Nephron (organoid): ENCODE data around the gene MPRIP.

Experiments used
- H3K27ac Mint-ChIP-seq, 3 experiments: 2 replicates each; pipeline ENCODE4 v1.8.0; 2020; ENCODE audit warnings: mixed read lengths in 3 of 3, mild to moderate bottlenecking in 2 of 3, moderate library complexity in 1 of 3
- H3K27me3 Mint-ChIP-seq: 2 replicates; pipeline ENCODE4 v1.8.0; 2021; ENCODE audit warnings: low read depth, mild to moderate bottlenecking, moderate library complexity, mixed read lengths
- H3K36me3 Mint-ChIP-seq: 2 replicates; pipeline ENCODE4 v1.8.0; 2020; ENCODE audit warnings: low read depth, mixed read lengths
- H3K4me1 Mint-ChIP-seq: 2 replicates; pipeline ENCODE4 v1.8.0; 2020; ENCODE audit warnings: mixed read lengths
- H3K4me3 Mint-ChIP-seq, 3 experiments: 2 replicates each; pipeline ENCODE4 v1.8.0; 2020; ENCODE audit warnings: mild to moderate bottlenecking in 3 of 3, mixed read lengths in 3 of 3, moderate library complexity in 2 of 3
- H3K9me3 Mint-ChIP-seq: 2 replicates; pipeline ENCODE4 v1.8.0; 2020; ENCODE audit warnings: mixed read lengths
- TF ChIP-seq, protein P1 (sequence below), 3 experiments: fragments of 200-600 bp; sonication (generic); IDR thresholded peaks; one replicate each; pipeline ENCODE4 v1.5.0; 2021; ENCODE audit warnings: antibody characterized with exemption in 3 of 3; ENCODE audit not compliant: unreplicated experiment in 3 of 3

Gene MPRIP

GRCh38 chr17:17227608-17228520 is 185.6 kb downstream of the MPRIP start:
- Mint-ChIP-seq H3K27ac (no peak overlapping the region), H3K27me3 (no peaks in the 10 kb centered on the region), H3K4me1 (peaks cover 14% of the 10 kb centered on the region), H3K9me3 (no peaks in the 10 kb centered on the region), H3K36me3 (peaks cover 63% of the 10 kb centered on the region), H3K4me3 (no peak overlapping the region)
- TF ChIP-seq, protein P1, sequence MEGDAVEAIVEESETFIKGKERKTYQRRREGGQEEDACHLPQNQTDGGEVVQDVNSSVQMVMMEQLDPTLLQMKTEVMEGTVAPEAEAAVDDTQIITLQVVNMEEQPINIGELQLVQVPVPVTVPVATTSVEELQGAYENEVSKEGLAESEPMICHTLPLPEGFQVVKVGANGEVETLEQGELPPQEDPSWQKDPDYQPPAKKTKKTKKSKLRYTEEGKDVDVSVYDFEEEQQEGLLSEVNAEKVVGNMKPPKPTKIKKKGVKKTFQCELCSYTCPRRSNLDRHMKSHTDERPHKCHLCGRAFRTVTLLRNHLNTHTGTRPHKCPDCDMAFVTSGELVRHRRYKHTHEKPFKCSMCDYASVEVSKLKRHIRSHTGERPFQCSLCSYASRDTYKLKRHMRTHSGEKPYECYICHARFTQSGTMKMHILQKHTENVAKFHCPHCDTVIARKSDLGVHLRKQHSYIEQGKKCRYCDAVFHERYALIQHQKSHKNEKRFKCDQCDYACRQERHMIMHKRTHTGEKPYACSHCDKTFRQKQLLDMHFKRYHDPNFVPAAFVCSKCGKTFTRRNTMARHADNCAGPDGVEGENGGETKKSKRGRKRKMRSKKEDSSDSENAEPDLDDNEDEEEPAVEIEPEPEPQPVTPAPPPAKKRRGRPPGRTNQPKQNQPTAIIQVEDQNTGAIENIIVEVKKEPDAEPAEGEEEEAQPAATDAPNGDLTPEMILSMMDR (IDR thresholded peaks at IDR 0.05; ENCODE audit: unreplicated experiment in 3 of 3): no peak

DNA sequence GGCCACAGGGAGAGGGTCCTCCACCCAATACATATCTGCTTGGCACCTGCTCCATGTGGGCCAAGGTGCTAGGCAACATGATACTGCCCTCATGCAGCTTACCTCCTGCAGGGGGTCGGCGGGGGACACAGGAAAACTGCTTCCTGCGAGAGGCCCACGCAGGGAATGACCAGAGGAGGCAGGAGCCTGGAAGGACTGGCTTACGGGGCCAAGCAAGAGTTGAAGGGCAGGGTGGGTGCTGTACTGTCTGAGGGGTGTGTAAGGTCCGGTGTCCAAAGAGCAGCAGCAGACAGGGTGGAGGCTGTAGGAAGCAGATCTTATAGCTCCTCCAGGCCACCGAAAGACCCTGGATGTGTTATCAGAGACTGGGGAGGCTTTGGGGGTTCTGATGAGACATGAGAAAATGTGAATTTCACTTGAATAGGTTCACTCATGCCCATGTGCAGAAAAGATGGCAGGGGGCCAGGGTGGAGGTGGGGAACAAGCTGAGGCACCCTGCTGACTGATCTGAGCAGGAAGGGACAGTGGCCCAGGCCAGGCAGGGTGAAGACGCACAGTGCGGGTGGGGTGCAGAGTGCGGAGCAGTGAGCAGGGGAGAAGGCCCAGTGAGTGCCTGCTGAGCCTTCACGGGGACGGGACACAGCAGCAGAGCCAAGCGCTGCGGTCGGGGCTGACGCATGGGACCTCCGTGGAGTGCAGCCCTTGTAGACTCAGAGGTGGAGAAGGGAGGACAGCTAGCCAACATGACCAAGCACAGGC is 186.4 kb downstream of the MPRIP start:
- TF ChIP-seq, protein P1 (IDR thresholded peaks at IDR 0.05; ENCODE audit: unreplicated experiment in 3 of 3): no peak
- Mint-ChIP-seq H3K27me3 (no peaks in the 10 kb centered on the region), H3K9me3 (no peaks in the 10 kb centered on the region), H3K4me3 (no peak overlapping the region), H3K36me3 (peaks cover 55% of the 10 kb centered on the region), H3K27ac (no peak overlapping the region), H3K4me1 (peaks cover 14% of the 10 kb centered on the region)

GRCh38 chr17:17229416-17230384 is 187.4 kb downstream of the MPRIP start:
- Mint-ChIP-seq H3K27ac (no peak overlapping the region), H3K4me1 (peaks cover 14% of the 10 kb centered on the region), H3K36me3 (peaks cover 49% of the 10 kb centered on the region), H3K9me3 (no peaks in the 10 kb centered on the region), H3K27me3 (no peaks in the 10 kb centered on the region), H3K4me3 (no peak overlapping the region)
- TF ChIP-seq, protein P1 (IDR thresholded peaks at IDR 0.05; ENCODE audit: unreplicated experiment in 3 of 3): no peak

GRCh38 chr17:17231621-17232302 is 189.5 kb downstream of the MPRIP start:
- H3K4me1 Mint-ChIP-seq: peaks cover 30% of the 10 kb centered on the region
- peak overlapping the region in 2 of 3 experiments; percentile 38 to 59 for H3K4me3 Mint-ChIP-seq
- no peaks in the 10 kb centered on the region for H3K9me3 Mint-ChIP-seq
- peak overlapping the region; percentile 25 to 74 (median 51) for H3K27ac Mint-ChIP-seq
- TF ChIP-seq, protein P1 (IDR thresholded peaks at IDR 0.05; ENCODE audit: unreplicated experiment in 3 of 3): no peak
- H3K27me3 Mint-ChIP-seq: no peaks in the 10 kb centered on the region
- H3K36me3 Mint-ChIP-seq: peaks cover 34% of the 10 kb centered on the region

DNA sequence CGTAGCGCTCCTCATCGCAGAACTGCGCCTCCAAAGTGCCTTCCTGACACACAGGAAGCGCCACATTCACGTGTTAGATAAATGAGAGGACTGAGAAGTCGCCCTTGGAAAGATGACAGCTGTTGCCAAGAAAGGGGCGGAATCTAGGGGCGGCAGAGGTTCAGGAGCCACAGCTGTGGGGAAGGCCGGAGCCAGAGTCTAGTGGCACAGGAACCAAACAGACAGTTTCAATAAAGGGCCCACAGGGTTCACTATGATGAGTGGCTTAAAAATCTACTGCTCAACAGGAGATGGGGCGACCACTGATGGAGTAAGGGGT is 190.0 kb downstream of the MPRIP start:
- Mint-ChIP-seq H3K36me3 (peaks cover 30% of the 10 kb centered on the region), H3K4me1 (peaks cover 30% of the 10 kb centered on the region), H3K9me3 (no peaks in the 10 kb centered on the region), H3K4me3 (peak overlapping the region in 2 of 3 experiments; percentile 52 to 59), H3K27ac (peak overlapping the region; percentile 51 to 76 (median 74)), H3K27me3 (no peaks in the 10 kb centered on the region)
- TF ChIP-seq, protein P1 (IDR thresholded peaks at IDR 0.05; ENCODE audit: unreplicated experiment in 3 of 3): no peak
